Spleen (tissue), 11 donors: Measurements from ENCODE around the gene ARHGEF1. TPM values are rescaled to one million over a fixed set of nuclear protein-coding genes. Genes with fewer than 3 reads are reported as not detected.

Experiments used
- DNase-seq: peaks from one replicate; pipeline ENCODE4 v3.0.0-alpha.2; 2020
- H3K27ac ChIP-seq, 8 donors: fragments of 200-600 bp; sonication (generic) in 7 of 8; 1 replicate in 4 of 8; 2 replicates in 4 of 8; pipeline versions ENCODE4 v1.5.0 to v1.8.0; 2016 to 2021; ENCODE audit warnings: inconsistent platforms in 4 of 8, mild to moderate bottlenecking in 4 of 8, moderate library complexity in 1 of 8
- H3K27me3 ChIP-seq, 7 donors: fragments of 200-600 bp; sonication (generic) in 6 of 7; replicated peaks in 1 of 7; 1 replicate in 4 of 7; 2 replicates in 3 of 7; pipeline versions ENCODE4 v1.5.0 to v1.8.0; 2016 to 2021; ENCODE audit warnings: inconsistent platforms in 3 of 7, mild to moderate bottlenecking in 1 of 7
- H3K36me3 ChIP-seq, 6 donors: fragments of 200-600 bp; sonication (generic) in 5 of 6; 1 replicate in 4 of 6; 2 replicates in 2 of 6; pipeline versions ENCODE4 v1.5.0 to v1.8.0; 2016 to 2021; ENCODE audit warnings: inconsistent platforms in 2 of 6
- H3K4me1 ChIP-seq, 6 donors: fragments of 200-600 bp; sonication (generic) in 5 of 6; 1 replicate in 3 of 6; 2 replicates in 3 of 6; pipeline versions ENCODE4 v1.5.0 to v1.8.0; 2016 to 2021; ENCODE audit warnings: inconsistent platforms in 3 of 6
- H3K4me3 ChIP-seq, 8 donors: fragments of 200-600 bp; sonication (generic) in 7 of 8; 1 replicate in 4 of 8; 2 replicates in 4 of 8; pipeline versions ENCODE4 v1.5.0 to v1.8.0; 2016 to 2021; ENCODE audit warnings: inconsistent platforms in 4 of 8, mild to moderate bottlenecking in 4 of 8, moderate library complexity in 2 of 8
- H3K9me3 ChIP-seq, 8 donors: fragments of 200-600 bp; sonication (generic) in 7 of 8; 1 replicate in 4 of 8; 2 replicates in 4 of 8; pipeline versions ENCODE4 v1.5.0 to v1.8.0; 2016 to 2021; ENCODE audit warnings: inconsistent platforms in 4 of 8
- CTCF ChIP-seq, 11 experiments: fragments of 200-600 bp in 7 of 11; fragments of 450-650 bp in 4 of 11; sonication (generic) in 4 of 11; IDR thresholded peaks in 8 of 11; conservative IDR thresholded peaks in 3 of 11; 1 replicate in 7 of 11; 2 replicates in 4 of 11; pipeline versions ENCODE4 v1.4.0 to v1.8.0; 2016 to 2021; ENCODE audit warnings: antibody characterized with exemption in 11 of 11, inconsistent platforms in 4 of 11, mild to moderate bottlenecking in 1 of 11
- POLR2A ChIP-seq, 3 donors: fragments of 450-650 bp; IDR thresholded peaks; one replicate each; pipeline ENCODE4 v1.5.1; 2017; ENCODE audit warnings: antibody characterized with exemption in 3 of 3, mild to moderate bottlenecking in 1 of 3
- POLR2AphosphoS5 ChIP-seq, 3 donors: sonication (generic); formaldehyde crosslinking; IDR thresholded peaks; one replicate each; pipeline ENCODE4 v1.5.1; 2017; ENCODE audit warnings: antibody characterized with exemption in 3 of 3
- WGBS, 5 donors: extraction: QIAGEN DNeasy Blood & Tissue Kit in 3 of 5; methylation state at CpG; one replicate each; pipeline versions ENCODE4 v1.1.5 to v1.1.7; 2013 to 2018; 5-methylcytosine and 5-hydroxymethylcytosine counted together
- intact Hi-C: fragments of 100-400 bp; cut with DNase I; formaldehyde crosslinking; loops from one replicate; pipeline ENCODE4 v1.15.0; 2023; ENCODE audit warnings: low total_unique reads
- polyA plus RNA-seq, 3 donors: library from polyadenylated mRNA; stranded (reverse); fragments of 200-250 nt; gene quantifications; one replicate each; pipeline ENCODE4 v1.2.1, GENCODE V29; 2013
- total RNA-seq, 7 donors: library from RNA; depleted of rRNA in 3 of 7; stranded (reverse); fragments of >200 nt in 3 of 7; fragmentation: NEBNext Ultra II Directional in 4 of 7; extraction: Animal tissue kit (Norgen Biotek cat#: 25700) in 4 of 7; gene quantifications; one replicate each; pipeline versions ENCODE4 v1.1.0 to v1.2.1, GENCODE V29; 2016 to 2021
- donor health status: healthy with polysubstance abuse.
- donor health status: DM: no; HTN: no; CAD: no; lungs with moderate emphysema.
- donor health status: DM: no; HTN: no; CAD: no.
- donor health status: Bipolar disorder and iron deficiency.
- donor health status: healthy.
- donor health status: DM: no; HTN: no; CAD: no.
- donor health status: DM: yes; HTN: yes; CAD: no.

ARHGEF1 gene
- total and polyA plus RNA-seq, 10 donors = 238 to 543 (median 383) TPM

GRCh38 chr19:41861846-41862245 lies 21.1 kb upstream of the ARHGEF1 start:
- peak overlapping the region in 4 of 8 donors; percentile 77 to 99 (median 98) for H3K4me3 ChIP-seq
- H3K27ac ChIP-seq = peak overlapping the region in 3 of 8 donors; percentile 37 to 99 (median 97)
- TF ChIP-seq CTCF (IDR thresholded peaks at IDR 0.05 in 8 of 11, conservative IDR thresholded peaks at IDR 0.05 in 3 of 11) (no peak), POLR2A (IDR thresholded peaks at IDR 0.05) (no peak), POLR2AphosphoS5 (IDR thresholded peaks at IDR 0.05) (no peak)
- 47 to 72% (median 64%) methylated on average over 9 of the region's 9 CpGs for WGBS, 5 donors
- peaks cover 40 to 76% (median 71%) of the 10 kb centered on the region in 6 donors for H3K4me1 ChIP-seq
- no peaks in the 10 kb centered on the region for H3K27me3 ChIP-seq
- H3K36me3 ChIP-seq = peaks cover 6 to 61% (median 49%) of the 10 kb centered on the region in 6 donors
- no peak for DNase-seq
- intact Hi-C loops = no loop called here
- no peaks in the 10 kb centered on the region for H3K9me3 ChIP-seq

- DNase-seq = peak; percentile 50
- no peaks in the 10 kb centered on the region for H3K27me3 ChIP-seq
- H3K36me3 ChIP-seq = peaks cover 6 to 68% (median 51%) of the 10 kb centered on the region in 6 donors
- TF ChIP-seq POLR2A (IDR thresholded peaks at IDR 0.05) = no peak
- no peak for TF ChIP-seq CTCF (IDR thresholded peaks at IDR 0.05 in 8 of 11, conservative IDR thresholded peaks at IDR 0.05 in 3 of 11)
- TF ChIP-seq POLR2AphosphoS5 (IDR thresholded peaks at IDR 0.05) = no peak
- H3K27ac ChIP-seq = peak overlapping the region in 4 of 8 donors; percentile 10 to 99 (median 67)
- H3K4me3 ChIP-seq = peak overlapping the region in 1 of 8 donors; percentile 99
- peaks cover 45 to 83% (median 78%) of the 10 kb centered on the region in 6 donors for H3K4me1 ChIP-seq
- H3K9me3 ChIP-seq = no peaks in the 10 kb centered on the region
- 51 to 74% (median 66%) methylated on average over 2 of the region's 2 CpGs for WGBS, 5 donors
- intact Hi-C loops = no loop called here
Observed at GRCh38 chr19:41862445-41862986, 20.5 kb upstream of the ARHGEF1 start.

- no peaks in the 10 kb centered on the region for H3K9me3 ChIP-seq
- H3K27ac ChIP-seq = peak overlapping the region in 3 of 8 donors; percentile 37 to 97 (median 45)
- peaks cover 6 to 76% (median 59%) of the 10 kb centered on the region in 6 donors for H3K36me3 ChIP-seq
- DNase-seq = no peak
- 71 to 84% (median 72%) methylated on average over 11 of the region's 11 CpGs for WGBS, 5 donors
- intact Hi-C loops = no loop called here
- no peaks in the 10 kb centered on the region for H3K27me3 ChIP-seq
- H3K4me1 ChIP-seq = peaks cover 51 to 91% (median 86%) of the 10 kb centered on the region in 6 donors
- H3K4me3 ChIP-seq = no peak overlapping the region
- TF ChIP-seq POLR2A (IDR thresholded peaks at IDR 0.05) (no peak), POLR2AphosphoS5 (IDR thresholded peaks at IDR 0.05) (no peak), CTCF (IDR thresholded peaks at IDR 0.05 in 8 of 11, conservative IDR thresholded peaks at IDR 0.05 in 3 of 11) (no peak)
Observed at GRCh38 chr19:41863209-41863931, 19.6 kb upstream of the ARHGEF1 start.

- H3K36me3 ChIP-seq = peaks cover 9 to 86% (median 69%) of the 10 kb centered on the region in 6 donors
- intact Hi-C loops = no loop called here
- WGBS, 5 donors = 85 to 98% (median 91%) methylated on average over 5 of the region's 5 CpGs
Observed at GRCh38 chr19:41864374-41864773, 18.6 kb upstream of the ARHGEF1 start.

More at GRCh38 chr19:41864374-41864773, 18.6 kb upstream of the ARHGEF1 start:
- H3K9me3 ChIP-seq = no peaks in the 10 kb centered on the region
- peak overlapping the region in 3 of 8 donors; percentile 3 to 31 (median 21) for H3K27ac ChIP-seq
- no peak overlapping the region for H3K4me3 ChIP-seq
- no peaks in the 10 kb centered on the region for H3K27me3 ChIP-seq
- TF ChIP-seq POLR2AphosphoS5 (IDR thresholded peaks at IDR 0.05) (peak in 1 of 3 donors; percentile 8), POLR2A (IDR thresholded peaks at IDR 0.05) (no peak)
- DNase-seq = no peak
- peaks cover 51 to 93% (median 90%) of the 10 kb centered on the region in 6 donors for H3K4me1 ChIP-seq
